CD4-positive, alpha-beta T cell treated with Interleukin-12 subunit alpha and Interleukin-12 subunit beta, for 1 hour (primary cell): ENCODE results near the gene OIT3.

Source experiments
- DNase-seq: peaks from one replicate; pipeline ENCODE4 v3.0.0-alpha.2; 2020

Gene OIT3

DNA sequence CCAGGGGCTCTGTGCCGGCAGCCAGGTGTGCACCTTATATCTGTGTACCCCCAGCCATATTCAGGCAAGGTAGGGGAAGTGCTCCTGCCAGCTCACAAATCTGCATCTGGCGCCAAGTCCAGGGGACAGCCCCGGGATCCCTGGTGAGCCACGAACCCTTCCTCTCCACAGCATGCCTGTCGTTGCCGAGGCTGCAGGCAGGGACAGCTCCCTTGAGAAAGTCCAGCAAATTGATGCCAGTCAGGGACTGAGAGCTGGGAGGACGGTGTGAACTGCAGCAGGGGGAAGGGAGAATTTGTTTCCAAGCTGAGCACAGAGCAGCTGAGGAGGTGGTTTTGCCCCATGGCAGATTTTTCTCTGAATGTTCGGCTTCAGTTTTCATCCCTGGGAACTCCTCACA lies 60.1 kb downstream of the OIT3 start:
- DNase-seq: no peak

DNA sequence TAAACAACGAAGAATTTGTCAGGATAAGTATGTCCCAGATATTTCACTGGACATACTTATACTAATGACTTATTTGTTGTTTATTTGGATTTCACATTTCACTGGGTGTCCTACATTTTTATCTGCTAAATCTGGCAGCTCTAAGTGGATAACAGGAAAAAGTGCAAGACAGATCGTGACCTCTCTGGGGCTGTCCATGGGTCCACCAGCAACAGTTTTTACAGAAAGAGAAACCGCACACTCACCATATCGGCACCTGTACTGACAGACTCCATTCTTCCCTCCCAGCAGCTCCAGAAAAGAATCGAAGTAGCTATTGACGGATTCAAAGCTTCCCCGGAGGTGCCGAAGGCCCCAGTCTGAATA lies 60.7 kb downstream of the OIT3 start:
- DNase-seq: no peak

DNA sequence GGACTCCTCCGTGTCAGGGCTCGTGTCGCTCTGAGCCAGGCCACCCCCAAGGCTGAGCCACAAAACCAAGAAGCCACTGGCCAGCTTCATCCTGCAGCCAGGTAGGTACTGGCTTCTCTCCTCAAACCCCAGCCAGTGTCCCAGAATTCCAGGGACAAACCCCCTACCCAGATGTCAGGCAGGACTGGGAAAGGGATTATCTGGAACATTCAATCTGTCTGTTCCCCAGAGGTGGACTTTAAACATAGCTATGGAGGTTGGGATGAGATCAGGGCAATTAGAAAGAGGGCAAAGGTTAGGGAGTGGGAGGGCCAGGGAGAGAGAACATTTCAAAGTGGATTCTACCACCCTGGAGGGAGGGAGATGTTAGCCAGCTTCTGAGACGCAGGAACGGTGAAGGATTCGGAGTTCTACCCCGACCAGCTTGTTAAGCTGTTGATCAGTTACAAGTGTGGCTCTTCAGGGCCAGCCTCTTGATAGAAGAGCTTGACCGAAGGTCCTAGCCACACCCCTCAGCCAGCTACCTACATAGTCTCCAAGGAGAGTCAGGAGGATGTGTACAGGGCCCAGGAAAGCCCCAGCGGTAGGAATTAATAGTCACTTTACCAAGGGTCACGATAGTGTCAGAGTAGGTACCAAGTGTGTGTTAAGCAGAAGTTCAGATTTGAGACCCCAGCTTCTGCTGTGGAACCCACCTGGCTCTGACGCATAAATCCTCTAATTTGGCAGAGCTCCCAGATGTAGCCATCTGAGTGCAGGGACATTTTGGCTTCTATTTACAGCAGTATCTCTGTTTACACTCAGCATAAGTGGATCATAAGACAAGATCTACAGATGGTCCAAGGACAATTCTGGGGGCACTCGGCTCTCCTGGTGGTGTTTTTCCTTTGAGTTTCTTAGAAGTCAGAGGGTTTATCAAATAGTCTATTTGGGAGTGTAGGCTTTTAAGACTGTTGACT lies 61.3 kb downstream of the OIT3 start, which contains the start of gene PLA2G12B:
PLA2G12B (minus strand) TSS at position 211 of the 959 bp plus-strand sequence; CDS start at position 90, 121 bp downstream.
- no peak for DNase-seq

DNA sequence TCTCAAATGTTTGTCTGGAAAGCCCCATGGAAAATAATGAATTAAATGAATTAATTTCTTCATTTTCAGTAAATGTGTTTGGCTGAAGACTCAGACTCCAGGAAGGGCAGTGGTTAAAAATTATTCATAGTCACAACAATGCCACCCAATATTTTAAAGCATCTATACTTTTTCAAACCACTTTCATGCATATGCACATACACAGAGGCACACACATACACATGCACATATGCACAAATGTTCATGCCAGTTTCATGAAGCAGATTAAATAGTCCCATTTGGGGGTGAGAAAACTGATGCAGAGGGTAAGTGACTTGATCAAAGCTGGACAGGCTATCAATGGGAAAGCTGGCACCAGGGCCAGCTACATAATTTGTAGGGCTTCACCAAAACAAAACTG lies 62.5 kb downstream of the OIT3 start:
- DNase-seq: no peak

DNA sequence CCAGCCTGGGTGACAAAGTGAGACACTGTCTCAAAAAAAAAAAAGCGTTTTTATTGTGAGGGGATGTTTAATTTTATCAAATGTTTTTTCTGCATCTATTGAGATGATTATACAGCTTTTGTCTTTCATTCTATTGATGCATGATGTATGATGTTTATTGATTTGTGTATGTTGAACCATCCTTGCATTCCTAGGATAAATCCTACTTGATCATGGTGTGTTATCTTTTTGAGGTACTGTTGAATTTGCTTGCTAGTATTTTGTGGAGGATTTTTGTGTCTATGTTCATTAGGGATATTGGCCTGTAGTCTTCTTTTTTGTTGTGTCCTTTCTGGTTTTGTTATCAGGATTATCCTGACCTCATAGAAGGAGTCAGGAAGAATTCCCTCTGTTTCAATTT lies 83.3 kb downstream of the OIT3 start:
- no peak for DNase-seq

DNA sequence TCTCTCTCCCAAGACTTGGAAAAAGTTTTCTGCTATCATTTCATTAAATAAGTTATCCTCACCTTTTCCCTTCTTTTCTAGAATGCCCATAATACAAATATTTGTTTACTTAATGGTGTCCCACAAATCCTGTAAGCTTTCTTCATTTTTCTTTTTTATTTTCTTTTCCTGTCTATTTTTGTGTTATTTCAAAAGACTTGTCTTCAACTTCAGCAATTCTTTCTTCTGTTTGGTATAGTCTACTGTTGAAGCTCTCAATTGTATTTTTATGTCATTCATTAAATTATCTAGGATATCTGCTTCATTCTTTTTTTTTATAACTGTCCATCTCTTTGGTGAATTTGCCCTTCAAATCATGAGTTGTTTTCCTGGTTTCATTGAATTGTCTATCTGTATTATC lies 86.2 kb downstream of the OIT3 start:
- DNase-seq: no peak

DNA sequence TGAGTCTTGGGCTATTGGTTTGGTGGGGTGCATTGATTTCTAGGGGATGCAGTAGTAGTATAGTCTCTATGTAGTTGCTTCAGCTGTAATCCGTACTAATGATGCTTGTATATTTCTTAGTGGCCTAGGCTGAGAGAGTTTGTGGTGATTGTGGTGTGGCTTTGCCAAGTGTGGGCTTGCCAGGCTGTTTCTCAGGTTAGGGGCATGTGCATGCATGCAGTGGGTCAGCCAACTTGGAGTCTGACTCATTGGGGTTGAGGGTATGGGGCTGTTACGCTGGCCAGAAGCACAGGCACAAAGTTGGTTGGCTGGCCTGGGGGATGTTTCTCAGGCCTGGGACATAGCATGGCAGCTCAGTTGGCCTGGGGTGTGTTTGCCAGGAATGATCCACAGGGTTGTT lies 86.8 kb downstream of the OIT3 start:
- DNase-seq: no peak

DNA sequence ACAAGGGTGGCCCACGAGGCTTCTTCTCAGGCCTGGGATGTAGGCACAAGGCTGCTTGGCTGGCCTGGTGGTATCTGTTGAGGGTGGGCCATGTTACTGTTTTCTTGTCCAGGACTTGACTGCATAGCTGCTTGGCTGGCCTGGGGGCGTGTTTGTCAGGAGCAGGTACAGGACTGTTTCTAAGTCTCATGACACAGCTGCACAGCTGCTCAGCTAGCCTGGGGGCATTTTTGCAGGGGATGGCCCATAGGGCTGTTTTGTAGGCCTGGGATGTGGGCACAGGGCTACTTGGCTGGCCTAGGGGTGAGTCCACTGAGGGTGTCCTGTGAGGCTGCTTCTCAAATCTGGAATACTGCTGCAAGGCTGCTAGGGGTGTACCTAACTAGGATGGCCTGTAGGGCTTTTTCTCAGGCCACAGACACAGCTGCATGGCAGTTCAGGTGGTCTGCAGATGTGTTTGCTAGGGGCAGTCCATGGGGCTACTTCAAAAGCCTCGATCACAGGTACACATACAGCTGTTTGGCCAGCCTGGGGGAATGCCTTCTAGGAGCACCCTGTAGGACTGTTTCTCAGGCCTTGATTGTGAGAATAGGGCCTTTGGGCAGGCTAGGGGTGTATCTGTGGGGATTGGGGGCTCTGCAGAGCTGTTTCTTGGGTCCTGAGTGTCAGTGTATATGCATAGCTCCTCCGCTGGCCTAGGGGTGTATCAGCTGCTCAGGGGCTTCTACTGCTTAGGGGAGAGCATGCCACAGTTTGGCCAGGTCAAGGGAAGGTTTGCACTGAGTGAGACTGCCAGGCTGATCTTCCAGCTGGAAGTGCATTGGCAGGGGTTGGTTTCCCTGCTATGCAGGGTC lies 87.7 kb downstream of the OIT3 start:
- DNase-seq: no peak

DNA sequence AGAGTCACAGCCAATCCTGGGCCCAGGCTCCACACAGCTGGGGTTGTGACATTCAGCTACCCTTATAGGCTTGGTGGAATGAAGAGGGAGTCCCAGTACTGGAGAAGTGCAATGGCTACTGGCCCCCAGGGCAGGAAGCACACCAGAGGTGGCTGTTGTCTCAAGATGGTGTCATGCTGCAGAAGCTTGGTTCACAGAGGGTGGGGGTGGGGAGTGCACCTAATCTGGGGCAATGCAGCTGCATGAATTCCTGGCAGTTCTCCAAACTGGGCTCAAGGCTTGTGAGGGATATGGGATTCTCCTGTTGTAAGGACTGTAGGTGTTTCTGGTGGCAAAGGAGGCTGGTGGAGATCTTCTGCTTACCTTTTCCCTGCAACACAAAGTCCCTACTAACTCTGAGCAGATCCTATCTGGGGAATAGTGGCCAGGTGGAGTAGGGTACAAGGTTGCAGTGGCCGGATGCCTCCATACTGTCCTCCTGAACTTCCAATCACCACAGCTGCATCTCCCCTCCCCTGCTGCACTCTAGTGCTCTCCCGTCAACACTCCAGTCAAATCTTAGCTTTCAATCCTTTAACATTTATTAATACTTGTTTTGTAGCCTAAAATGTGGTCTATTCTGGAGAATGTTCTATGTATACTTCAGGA lies 88.5 kb downstream of the OIT3 start:
- no peak for DNase-seq
